ENCODE measurements around the gene CLDN19. TPM values are rescaled to one million over a fixed set of nuclear protein-coding genes. Genes with fewer than 3 reads are reported as not detected.
A peak's percentile ranks its signal among the peaks of the same experiment; 100 is the strongest.

CLDN19 gene
- total RNA-seq, 1 donor from 2014 or later = not detected

- Mint-ChIP-seq H3K4me1 (ENCODE audit: low read depth) (peaks cover 33% of the 10 kb centered on the region), H3K9me3 (ENCODE audit: low read depth) (no peaks in the 10 kb centered on the region), H3K27ac (ENCODE audit: unreplicated experiment) (peak within 1 kb of the TSS; percentile 93), H3K36me3 (ENCODE audit: low read depth) (peaks cover 3% of the 10 kb centered on the region), H3K4me3 (ENCODE audit: unreplicated experiment) (no peak within 1 kb of the TSS), H3K27me3 (ENCODE audit: low read depth) (no peaks in the 10 kb centered on the region)
- TF ChIP-seq CTCF (IDR thresholded peaks at IDR 0.05) = no peak
- DNase-seq (ENCODE audit: low spot score) = peak; percentile 100
These were observed 26.9 kb upstream of the CLDN19 start, which contains the start of the genes C1orf50 and P3H1 for GRCh38 chr1:42766741-42767509. Gene C1orf50 (plus strand): TSS chr1:42767249. CDS start chr1:42767312, 63 bp downstream. Gene P3H1 (minus strand): TSS chr1:42767028. CDS start chr1:42766971, 57 bp downstream.

- DNase-seq (ENCODE audit: low spot score) = no peak
- Mint-ChIP-seq H3K36me3 (ENCODE audit: low read depth) (peaks cover 4% of the 10 kb centered on the region), H3K4me1 (ENCODE audit: low read depth) (peaks cover 33% of the 10 kb centered on the region), H3K27ac (ENCODE audit: unreplicated experiment) (no peak overlapping the region), H3K4me3 (ENCODE audit: unreplicated experiment) (no peak overlapping the region), H3K27me3 (ENCODE audit: low read depth) (no peaks in the 10 kb centered on the region), H3K9me3 (ENCODE audit: low read depth) (no peaks in the 10 kb centered on the region)
- peak; percentile 78 for TF ChIP-seq CTCF (IDR thresholded peaks at IDR 0.05)
These were observed 26.1 kb upstream of the CLDN19 start for GRCh38 chr1:42765832-42766740.

GRCh38 chr1:42765269-42765668, 25.2 kb upstream of the CLDN19 start:
- Mint-ChIP-seq H3K9me3 (ENCODE audit: low read depth) (no peaks in the 10 kb centered on the region), H3K27ac (ENCODE audit: unreplicated experiment) (no peak overlapping the region), H3K4me1 (ENCODE audit: low read depth) (peaks cover 28% of the 10 kb centered on the region), H3K27me3 (ENCODE audit: low read depth) (no peaks in the 10 kb centered on the region), H3K4me3 (ENCODE audit: unreplicated experiment) (no peak overlapping the region), H3K36me3 (ENCODE audit: low read depth) (peaks cover 3% of the 10 kb centered on the region)
- no peak for TF ChIP-seq CTCF (IDR thresholded peaks at IDR 0.05)
- DNase-seq (ENCODE audit: low spot score) = no peak

GRCh38 chr1:42762269-42762668, 22.2 kb upstream of the CLDN19 start:
- H3K36me3 Mint-ChIP-seq (ENCODE audit: low read depth) = peaks cover 8% of the 10 kb centered on the region
- H3K27me3 Mint-ChIP-seq (ENCODE audit: low read depth) = no peaks in the 10 kb centered on the region
- TF ChIP-seq CTCF (IDR thresholded peaks at IDR 0.05) = no peak
- no peak overlapping the region for H3K27ac Mint-ChIP-seq (ENCODE audit: unreplicated experiment)
- H3K9me3 Mint-ChIP-seq (ENCODE audit: low read depth) = no peaks in the 10 kb centered on the region
- H3K4me1 Mint-ChIP-seq (ENCODE audit: low read depth) = peaks cover 7% of the 10 kb centered on the region
- H3K4me3 Mint-ChIP-seq (ENCODE audit: unreplicated experiment) = no peak overlapping the region
- DNase-seq (ENCODE audit: low spot score) = no peak

GRCh38 chr1:42761567-42761966, 21.5 kb upstream of the CLDN19 start:
- Mint-ChIP-seq H3K27ac (ENCODE audit: unreplicated experiment) (peak overlapping the region; percentile 49), H3K4me1 (ENCODE audit: low read depth) (peaks cover 10% of the 10 kb centered on the region), H3K9me3 (ENCODE audit: low read depth) (no peaks in the 10 kb centered on the region), H3K4me3 (ENCODE audit: unreplicated experiment) (no peak overlapping the region), H3K27me3 (ENCODE audit: low read depth) (no peaks in the 10 kb centered on the region), H3K36me3 (ENCODE audit: low read depth) (peaks cover 14% of the 10 kb centered on the region)
- DNase-seq (ENCODE audit: low spot score) = no peak
- TF ChIP-seq CTCF (IDR thresholded peaks at IDR 0.05) = no peak

Data from chondrocyte (in vitro differentiated cells).